IPS-11a (cell line): ENCODE data around the gene TRIM33.
"Not testable (repeated sequence)": the region's sequence is repeated elsewhere in the genome, so short reads cannot be mapped to it uniquely, and the experiment has no call there.

Experiments
- H3K4me3 ChIP-seq: one replicate; pipeline ENCODE4 v1.5.1; 2013; ENCODE audit warnings: low read depth, low read length, control low read depth

Gene TRIM33

DNA sequence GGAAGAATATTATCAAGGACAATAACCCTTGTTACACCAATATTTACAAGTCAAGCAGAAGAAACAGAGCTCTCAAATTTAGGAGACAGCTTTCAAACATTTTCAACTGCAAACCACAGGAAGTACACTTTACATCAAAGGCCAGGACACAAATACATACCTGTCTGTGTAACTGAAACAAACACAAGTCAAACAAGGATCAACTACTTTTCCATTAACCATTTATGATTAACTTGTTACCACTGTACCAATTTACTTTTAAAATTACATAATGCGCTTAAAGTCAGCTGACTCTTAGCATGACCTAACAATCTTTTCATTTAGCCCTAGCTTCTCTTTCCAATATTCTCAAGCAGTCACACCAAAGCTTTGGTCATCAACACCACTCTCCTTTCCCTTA is 43.5 kb downstream of the TRIM33 start:
- no peak overlapping the region for H3K4me3 ChIP-seq

DNA sequence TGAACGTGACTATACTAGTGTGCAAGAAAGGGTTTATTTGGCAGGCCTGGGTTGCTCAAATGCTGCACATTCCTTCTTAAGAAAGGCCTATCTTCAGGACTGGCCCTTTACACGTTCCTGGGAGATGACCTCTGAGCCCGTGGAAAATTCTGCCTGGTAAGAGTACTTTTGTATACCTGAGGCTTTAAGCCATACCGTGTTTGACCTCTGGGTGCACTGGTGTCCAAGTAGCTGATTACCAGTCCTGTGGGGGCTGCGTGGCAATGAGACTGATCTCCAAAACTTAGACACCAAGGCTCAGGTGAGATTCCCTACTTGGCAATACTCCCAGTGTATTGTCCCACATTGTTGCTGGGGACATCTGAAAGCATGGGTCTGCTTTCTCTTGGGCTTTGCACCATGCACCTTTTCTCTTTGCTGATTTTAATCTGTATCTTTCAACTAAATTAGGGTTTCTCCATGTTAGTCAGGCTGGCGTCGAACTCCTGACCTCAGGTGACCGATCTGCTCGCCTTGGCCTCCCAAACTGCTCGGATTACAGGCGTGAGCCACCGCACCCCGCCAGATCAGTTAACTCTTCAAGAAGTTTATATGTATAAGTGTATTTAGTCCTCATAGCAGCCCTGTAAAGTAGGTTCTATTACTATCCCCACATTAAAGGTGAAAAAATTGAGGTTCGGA is 44.5 kb downstream of the TRIM33 start:
- no peak overlapping the region for H3K4me3 ChIP-seq

DNA sequence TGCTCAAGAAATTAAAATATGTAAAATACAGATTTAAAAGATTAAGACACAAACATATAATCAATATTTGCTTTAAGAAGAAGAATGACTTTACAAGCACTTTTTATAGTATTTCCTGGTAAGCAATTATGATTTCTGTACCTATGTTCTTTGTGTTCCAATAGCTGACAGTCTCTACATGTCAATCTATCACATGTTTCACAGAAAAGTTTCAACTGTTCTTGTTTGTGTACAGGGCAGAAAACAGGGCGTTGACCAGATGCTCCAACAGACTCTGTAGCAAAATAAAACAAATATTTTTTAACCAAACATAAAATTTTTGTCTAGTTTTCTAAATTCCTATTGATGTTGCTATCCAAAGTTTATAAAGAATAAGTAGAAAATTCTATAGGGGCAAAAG is 48.0 kb downstream of the TRIM33 start:
- no peak overlapping the region for H3K4me3 ChIP-seq

DNA sequence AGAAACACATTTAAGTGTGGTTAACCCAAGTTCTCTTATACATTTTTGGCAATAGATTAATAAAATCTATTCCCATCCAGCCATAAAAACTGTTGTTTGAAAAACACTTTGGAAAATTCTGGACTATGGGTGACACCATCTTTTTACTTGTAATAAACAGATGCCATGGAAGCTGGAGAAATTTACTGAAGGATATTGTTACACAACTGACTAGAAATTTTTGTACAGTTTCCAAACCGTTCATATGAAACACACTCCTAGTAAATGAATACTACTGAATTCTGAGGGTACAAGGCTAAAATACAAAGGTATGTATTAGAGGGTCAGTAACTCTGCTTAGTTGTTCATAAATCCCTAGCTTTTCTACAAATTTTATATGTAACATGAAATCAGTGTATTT is 48.7 kb downstream of the TRIM33 start:
- H3K4me3 ChIP-seq, result no peak overlapping the region

DNA sequence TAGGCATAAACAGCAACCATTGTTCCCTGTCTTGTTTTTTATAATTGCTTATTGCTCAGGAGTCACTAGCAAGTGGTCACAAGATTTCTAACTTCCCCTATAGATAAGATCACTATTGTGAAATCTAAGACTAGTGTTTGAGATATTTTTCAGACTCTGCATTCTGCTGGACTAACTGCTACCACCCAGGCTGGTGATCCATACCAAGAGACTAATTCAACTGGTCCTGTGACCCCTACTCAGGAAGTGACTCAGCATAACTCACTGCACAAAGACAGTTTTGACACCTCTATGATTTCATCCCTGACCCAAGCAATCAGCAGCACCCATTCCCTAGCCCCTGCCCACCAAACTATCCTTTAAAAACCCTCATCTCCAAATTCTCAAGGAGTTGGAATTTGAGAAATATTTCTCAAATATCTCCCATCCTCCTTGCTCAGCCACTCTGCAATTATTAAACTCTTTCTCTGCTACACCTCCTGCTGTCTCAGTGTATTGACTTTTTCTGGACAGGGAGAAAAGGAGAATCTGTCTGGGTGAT is 52.7 kb downstream of the TRIM33 start:
- no peak overlapping the region for H3K4me3 ChIP-seq

DNA sequence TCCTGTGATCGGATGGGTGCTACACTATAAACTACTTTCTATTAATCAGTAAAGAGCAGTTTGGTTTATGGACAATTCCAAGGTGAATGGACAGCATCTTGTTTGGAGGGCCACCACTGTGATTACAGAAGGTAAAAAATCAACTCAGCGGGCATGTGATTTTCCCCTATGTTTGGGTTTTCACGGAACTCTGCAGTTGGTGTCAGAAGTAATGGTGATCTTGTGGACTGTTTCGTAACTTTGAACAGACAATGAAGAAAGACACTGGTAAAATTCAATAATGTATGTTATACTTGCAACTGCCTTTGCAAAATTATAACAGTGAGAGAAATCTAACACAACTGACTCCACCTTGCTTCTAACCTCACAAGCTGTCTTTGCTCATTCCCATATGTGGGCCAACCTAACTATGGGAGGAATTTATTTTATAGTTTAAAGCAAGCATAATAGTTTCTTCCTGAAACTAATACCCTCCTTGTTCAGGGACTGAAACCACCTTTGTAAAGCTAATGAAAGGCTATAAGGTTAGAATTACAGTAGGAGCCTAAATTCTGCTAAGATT is 53.2 kb downstream of the TRIM33 start:
- no peak overlapping the region for H3K4me3 ChIP-seq

DNA sequence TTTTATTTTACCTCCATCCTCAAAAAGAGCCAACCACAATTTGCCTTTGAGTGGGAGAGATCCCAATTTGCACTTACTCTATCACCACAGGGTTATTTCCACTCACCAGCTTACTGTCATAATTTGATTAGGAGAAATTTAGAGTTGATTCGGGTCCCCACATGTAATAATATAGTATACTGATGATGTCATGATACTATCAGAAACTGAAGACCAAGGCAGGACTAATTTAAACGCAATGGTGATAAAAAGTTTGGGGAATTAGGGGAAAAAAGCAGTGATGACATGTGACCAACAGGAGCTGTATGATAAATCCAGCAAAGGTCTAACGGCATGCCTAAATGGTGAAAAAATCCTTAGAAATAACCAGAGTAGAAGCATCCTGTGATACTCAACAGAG is 54.4 kb downstream of the TRIM33 start:
- H3K4me3 ChIP-seq, result no peak overlapping the region

DNA sequence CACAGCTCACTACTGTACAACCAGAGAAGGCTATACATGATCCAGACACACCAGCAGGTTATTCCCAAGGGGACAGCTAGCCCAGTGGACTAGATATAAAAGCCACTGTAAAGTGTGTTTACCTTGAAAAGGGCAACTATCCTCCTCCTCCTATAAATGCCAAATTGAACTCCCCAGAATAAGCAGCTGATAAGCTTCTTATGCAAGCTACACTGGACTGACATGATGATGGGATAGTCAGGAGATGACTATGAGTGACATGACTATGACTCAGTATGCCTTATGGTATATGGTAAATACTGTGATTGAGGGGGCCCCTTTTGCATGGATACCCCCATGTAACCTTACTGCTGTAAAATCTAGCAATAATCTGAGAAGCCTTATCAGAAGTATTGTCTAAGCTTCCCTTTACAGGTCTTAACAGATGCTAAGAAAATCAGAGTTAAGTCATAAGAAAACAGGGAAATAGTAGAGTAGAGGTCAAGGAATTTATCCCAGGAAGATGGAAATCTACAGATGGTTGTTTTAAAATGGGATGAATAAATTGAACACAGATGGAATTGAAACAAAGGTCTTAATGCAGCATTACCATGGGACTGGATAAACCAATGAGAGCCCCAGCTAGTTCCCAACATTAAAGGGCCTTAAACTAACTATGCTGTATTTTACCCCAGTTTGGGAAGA is 55.8 kb downstream of the TRIM33 start:
- no peak overlapping the region for H3K4me3 ChIP-seq

DNA sequence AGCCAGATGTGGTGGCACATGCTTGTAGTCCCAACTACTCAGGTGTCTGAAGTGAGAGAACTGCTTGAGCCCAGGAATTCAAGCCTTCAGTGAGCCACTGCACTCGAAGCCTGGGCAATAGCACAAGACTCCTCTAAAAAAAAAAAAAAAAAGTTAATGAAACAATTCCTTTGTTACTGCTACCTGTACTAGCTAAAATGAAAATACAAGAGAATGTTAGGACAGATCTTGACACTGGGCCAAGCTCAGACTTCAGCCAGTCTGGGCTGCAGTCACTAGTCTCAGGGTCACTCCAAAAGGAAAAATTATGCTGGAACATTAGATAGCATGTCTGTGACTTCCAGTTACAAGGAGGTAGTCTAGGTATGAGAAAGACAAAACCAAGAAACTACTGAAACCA is 56.5 kb downstream of the TRIM33 start:
- no peak overlapping the region for H3K4me3 ChIP-seq

DNA sequence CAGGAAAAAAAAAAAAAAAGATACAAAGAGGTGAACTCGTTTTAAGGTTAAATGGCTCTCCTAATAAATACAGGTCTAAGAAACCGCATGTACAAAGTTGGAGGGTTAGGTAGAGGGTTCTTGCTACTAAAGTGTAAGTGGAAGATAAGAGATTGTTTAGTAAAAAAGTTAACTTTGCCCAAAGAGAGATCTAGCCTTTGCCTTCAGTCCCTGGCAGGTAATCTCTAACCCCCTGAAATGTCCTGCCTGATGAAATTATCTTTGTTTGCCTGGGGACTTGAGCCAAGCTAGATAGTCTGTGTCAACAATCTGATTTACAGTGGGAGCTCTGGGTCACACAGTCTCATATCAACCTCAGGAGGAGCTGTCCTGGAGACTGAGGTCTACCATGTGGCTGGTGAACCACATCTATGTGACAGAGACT is 57.6 kb downstream of the TRIM33 start:
- H3K4me3 ChIP-seq, result no peak overlapping the region

DNA sequence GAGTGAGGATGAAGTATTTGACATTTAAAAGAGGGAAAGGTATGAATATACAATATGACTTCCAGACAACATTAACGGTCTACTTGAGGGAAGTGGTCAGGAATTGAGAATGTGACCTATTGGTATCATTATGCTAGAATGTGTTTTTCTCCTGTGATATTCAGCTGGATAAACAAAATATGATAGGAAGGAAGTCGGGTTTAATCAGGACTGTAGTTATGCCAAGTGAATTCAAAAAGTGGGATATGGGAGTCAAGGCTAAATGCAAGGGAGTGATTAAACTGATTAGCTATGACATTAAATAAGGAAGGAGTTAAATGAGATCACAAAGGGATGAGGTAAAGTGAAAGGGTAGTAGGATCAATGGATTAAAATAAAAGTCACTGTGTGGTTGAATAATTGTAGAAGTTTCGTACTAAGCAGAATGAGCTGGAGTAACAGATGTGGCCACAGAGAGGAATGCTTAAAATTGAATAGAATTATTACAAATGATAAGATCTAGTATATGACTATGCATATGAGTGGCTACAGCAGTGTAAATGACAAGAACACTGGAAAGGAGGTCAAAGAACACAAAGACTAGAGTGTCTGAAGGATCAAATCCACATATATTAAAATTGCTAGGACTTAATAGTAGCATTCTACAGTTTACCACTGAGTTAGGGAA is 62.5 kb downstream of the TRIM33 start:
- no peak overlapping the region for H3K4me3 ChIP-seq

DNA sequence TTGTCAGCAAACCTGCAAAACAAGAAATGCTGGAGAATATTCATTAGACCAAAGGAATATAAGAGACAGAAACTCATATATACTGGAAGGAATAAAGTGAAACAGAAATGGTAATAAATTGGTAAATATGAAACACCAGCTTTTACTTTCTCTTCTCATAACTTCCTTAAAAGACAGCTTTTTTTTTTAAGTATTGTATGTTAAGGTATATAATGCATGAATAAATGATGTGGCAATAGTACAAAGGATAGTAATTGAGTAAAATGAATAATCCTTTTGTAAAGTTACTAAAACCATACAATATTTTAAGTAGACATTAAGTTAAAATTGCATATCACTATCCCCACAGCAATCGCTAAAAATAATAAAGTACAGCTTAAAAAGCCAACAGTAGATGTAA is 64.8 kb downstream of the TRIM33 start:
- no peak overlapping the region for H3K4me3 ChIP-seq

DNA sequence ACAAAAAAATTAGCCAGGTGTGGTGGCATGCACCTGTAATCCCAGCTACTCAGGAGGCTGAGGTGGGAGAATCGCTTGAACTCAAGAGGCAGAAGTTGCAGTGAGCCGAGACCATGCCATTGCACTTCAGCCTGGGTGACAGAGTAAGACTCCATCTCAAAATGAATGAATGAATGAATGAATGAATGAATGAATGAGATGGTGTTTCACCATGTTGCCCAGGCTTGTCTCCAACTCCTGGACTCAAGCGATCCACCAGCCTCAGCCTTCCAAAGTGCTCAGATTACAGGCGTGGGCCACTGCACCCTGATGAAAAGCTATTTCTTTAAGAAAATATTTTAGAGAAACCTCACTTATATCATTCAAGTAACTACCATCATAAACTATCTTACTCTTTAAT is 67.8 kb downstream of the TRIM33 start:
- H3K4me3 ChIP-seq, result not testable (repeated sequence)

DNA sequence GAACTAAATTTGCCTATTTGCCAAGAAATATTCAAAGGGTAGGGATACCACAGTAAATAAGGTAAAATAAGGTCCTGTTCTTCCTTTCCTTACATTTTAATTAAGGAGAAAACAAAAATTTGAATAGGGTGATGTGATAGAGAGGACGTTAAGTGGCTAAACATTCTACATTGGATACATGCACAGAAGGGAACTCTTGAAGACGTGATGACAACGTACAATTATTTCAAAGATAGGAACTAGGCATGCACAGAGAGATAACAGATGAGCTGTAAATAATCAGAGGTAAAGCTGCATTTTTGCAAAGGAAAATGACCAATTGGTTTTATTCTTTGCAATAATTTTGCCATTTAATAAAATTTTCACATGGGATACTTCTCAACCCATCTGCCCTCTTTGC is 69.7 kb downstream of the TRIM33 start:
- no peak overlapping the region for H3K4me3 ChIP-seq

DNA sequence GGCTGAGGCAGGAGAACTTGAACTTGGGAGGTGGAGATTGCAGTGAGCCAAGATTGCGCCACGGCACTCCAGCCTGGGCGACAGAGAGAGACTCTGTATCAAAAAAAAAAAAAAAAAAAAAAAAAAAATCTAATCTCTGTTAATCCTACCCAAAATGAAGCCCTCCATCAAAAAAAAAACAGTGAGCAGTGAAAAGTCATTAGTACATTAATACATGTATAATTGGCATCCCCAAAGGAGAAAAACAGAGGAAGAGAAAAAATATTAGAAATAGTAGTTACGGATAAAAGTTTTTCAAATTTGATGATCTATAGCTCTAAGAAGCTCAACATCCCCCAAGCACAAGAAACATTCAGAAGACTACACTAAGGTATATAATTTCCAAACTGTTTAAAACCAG is 71.6 kb downstream of the TRIM33 start:
- no peak overlapping the region for H3K4me3 ChIP-seq

DNA sequence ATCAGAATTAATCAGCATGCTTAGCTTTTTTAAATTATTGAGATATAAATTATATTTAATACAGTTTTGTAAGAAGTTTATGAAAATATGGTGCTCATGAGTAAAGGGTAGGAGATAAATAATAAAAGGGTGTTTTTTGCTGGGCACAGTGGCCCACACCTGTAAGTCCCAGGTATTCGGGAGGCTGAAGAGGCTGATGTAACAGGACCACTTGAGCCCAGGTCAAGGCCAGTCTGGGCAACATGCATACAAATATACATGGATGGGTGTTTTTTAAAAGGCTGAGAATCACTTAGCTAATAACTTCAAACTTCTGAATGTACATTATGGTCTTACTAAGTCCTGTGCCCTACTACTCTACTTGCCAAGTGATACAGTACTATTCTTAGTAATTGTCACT is 73.2 kb downstream of the TRIM33 start:
- H3K4me3 ChIP-seq, result no peak overlapping the region

DNA sequence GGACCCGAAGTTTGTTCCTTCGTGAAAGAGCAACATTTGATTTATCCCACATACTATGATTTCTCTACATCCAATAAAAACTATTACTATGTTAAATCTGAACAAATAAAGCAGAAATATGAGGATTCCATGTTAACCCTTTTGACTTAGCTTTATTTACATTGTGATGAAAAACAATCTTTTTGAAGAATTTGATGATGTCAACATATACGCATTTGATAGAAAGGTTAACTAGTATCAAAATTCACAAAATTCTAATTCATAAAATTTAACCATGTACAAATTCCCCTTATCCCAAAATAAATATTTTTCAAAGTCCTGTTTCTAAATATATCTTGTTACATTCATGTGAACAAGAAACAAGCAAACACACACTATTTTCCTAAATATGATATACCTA is 74.2 kb downstream of the TRIM33 start:
- H3K4me3 ChIP-seq, result no peak overlapping the region

DNA sequence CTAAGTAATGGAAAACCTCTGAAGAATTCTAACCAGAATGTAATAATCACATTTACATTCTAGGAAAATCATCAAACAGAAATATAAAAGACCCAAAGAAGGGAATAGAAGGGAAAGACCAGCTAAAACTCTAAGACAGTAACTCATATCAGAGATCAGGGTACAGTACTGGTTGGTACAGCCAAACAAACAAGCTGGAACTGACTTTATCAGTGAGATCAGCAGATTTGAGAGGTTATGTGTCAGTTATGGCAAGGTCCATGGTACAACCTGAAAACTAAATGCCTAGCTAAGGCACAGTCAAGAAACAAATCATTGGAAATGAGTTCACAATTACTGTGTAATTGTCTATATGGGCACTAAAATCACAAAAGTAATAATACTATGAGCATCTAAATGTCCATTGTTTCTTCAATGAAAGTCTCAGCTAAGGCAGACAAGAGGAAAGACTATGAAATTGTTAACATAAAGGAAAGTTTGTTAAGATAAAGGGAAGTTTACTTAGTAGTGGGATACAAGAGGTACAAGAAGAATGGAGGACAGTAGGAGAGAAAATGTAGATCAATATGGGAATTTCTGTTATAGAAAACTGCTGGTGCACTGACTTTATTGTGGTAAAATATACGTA is 75.8 kb downstream of the TRIM33 start:
- H3K4me3 ChIP-seq, result no peak overlapping the region

DNA sequence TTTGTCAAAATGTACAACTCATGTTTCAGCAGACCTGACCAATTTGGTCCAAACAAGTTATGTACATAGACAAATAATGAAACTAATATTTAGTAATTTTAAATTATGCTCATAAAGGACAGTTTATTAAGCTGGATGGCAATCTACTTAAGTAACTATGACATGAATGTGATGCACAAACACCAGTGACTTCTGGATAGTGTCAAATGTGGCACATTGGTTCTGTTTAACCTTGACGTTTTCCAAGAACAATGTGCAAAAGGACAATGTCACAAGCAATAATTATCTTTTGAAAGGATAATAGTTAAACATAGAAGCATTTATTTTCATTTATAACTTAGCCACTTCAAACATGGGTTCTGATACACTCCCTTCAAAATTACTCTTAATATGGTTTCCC is 80.0 kb downstream of the TRIM33 start:
- H3K4me3 ChIP-seq, result no peak overlapping the region

DNA sequence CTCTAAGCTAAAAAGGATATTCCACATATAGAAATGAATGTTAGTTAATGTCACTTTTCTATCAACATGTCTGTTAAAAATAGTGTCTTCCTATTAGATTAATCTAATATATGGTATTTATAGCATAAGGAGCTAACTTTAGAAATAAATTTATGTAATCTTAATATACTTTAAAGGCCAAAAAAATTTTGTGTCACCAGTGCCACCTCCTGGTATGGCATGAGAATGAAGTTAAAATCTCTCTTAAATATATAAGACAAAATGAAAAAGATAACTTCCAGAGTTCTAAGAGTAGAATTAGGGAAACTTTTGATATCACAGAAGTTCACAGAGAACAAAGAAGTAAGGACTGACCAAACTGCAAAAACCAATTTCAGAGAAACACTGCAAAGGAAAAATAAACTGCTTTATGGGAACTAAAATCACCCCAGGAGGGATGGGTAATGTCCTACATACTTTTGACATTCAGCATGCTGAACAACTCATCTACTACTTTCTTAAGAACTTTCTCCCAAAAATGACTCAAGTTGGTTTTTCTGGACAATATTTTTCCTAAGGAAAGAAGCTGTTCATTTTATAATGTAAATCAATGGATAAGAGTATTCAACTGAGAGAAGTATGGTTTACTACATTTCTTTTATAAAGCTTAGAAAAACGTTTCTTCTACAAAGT is 82.8 kb downstream of the TRIM33 start:
- H3K4me3 ChIP-seq, result no peak overlapping the region

DNA sequence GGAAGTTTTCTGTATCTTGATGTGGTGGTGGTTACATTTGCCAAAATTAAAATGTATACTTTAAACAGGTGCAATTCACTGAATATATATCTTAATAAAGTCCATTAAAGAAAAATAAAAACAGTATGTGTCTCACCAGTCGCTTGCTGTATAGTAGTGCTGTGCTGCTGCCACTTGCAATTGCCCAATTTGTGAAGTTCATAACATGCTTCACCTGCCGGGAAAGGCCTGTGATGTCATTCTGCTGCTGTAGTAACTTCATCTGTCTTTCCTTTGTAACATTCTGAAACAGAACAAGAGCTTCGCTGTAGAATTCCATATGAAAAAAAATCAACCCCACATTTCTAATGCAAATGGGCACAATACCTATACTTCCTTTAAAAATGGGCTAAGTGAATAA is 83.4 kb downstream of the TRIM33 start:
- H3K4me3 ChIP-seq, result no peak overlapping the region
